Right atrium auricular region (tissue), 2 donors: ENCODE results near the gene RIMBP2. TPM values are rescaled to one million over a fixed set of nuclear protein-coding genes. Genes with fewer than 3 reads are reported as not detected.

Experiments
- DNase-seq: peaks from one replicate; pipeline ENCODE4 v3.0.0-alpha.2; 2019; ENCODE audit warnings: low spot score
- H3K27ac ChIP-seq, 2 donors: fragments of 200-600 bp; sonication (generic); 1 replicate in 1 of 2; 2 replicates in 1 of 2; pipeline ENCODE4 v1.5.1; 2016 to 2019
- H3K27me3 ChIP-seq, 2 donors: fragments of 200-600 bp; sonication (generic); one replicate each; pipeline versions ENCODE4 v1.5.1 to v1.6.0; 2017 to 2019
- H3K36me3 ChIP-seq: fragments of 200-600 bp; sonication (generic); one replicate; pipeline ENCODE4 v1.5.1; 2016
- H3K4me1 ChIP-seq, 2 donors: fragments of 200-600 bp; sonication (generic); one replicate each; pipeline versions ENCODE4 v1.5.1 to v1.6.0; 2017 to 2019
- H3K4me3 ChIP-seq, 2 donors: fragments of 200-600 bp; sonication (generic); 1 replicate in 1 of 2; 2 replicates in 1 of 2; pipeline ENCODE4 v1.5.1; 2017 to 2019; ENCODE audit warnings: mild to moderate bottlenecking in 1 of 2, moderate library complexity in 1 of 2
- H3K9me3 ChIP-seq, 2 donors: fragments of 200-600 bp; sonication (generic); one replicate each; pipeline ENCODE4 v1.5.1; 2019
- CTCF ChIP-seq, 2 donors: fragments of 200-600 bp; sonication (generic); IDR thresholded peaks; one replicate each; pipeline ENCODE4 v1.5.1; 2019; ENCODE audit warnings: antibody characterized with exemption in 2 of 2
- total RNA-seq, 2 donors: library from RNA; depleted of rRNA; stranded (reverse); fragments of >200 nt; gene quantifications; one replicate each; pipeline ENCODE4 v1.1.0, GENCODE V29; 2016

The RIMBP2 gene
- total RNA-seq, 2 donors from 2014 or later = 0.04 TPM; not detected in 1

- H3K9me3 ChIP-seq = no peaks in the 10 kb centered on the region
- TF ChIP-seq CTCF (IDR thresholded peaks at IDR 0.05) = no peak
Observed at GRCh38 chr12:130687190-130687589, 28.9 kb downstream of the RIMBP2 start.

GRCh38 chr12:130686511-130686991 is 29.5 kb downstream of the RIMBP2 start:
- no peak for TF ChIP-seq CTCF (IDR thresholded peaks at IDR 0.05)

More at GRCh38 chr12:130687190-130687589, 28.9 kb downstream of the RIMBP2 start:
- no peaks in the 10 kb centered on the region for H3K27me3 ChIP-seq
- H3K36me3 ChIP-seq = no peaks in the 10 kb centered on the region
- no peaks in the 10 kb centered on the region for H3K4me1 ChIP-seq
- H3K4me3 ChIP-seq = no peak overlapping the region
- no peak for DNase-seq
- H3K27ac ChIP-seq = no peak overlapping the region

GRCh38 chr12:130685850-130686249 is 30.2 kb downstream of the RIMBP2 start:
- Histone ChIP-seq H3K27me3 (no peaks in the 10 kb centered on the region), H3K36me3 (no peaks in the 10 kb centered on the region), H3K9me3 (no peaks in the 10 kb centered on the region), H3K4me1 (no peaks in the 10 kb centered on the region), H3K4me3 (no peak overlapping the region), H3K27ac (no peak overlapping the region)
- no peak for DNase-seq
- TF ChIP-seq CTCF (IDR thresholded peaks at IDR 0.05) = no peak

More at GRCh38 chr12:130686511-130686991, 29.5 kb downstream of the RIMBP2 start:
- Histone ChIP-seq H3K9me3 (no peaks in the 10 kb centered on the region), H3K27ac (no peak overlapping the region), H3K36me3 (no peaks in the 10 kb centered on the region), H3K4me3 (no peak overlapping the region), H3K4me1 (no peaks in the 10 kb centered on the region), H3K27me3 (no peaks in the 10 kb centered on the region)
- DNase-seq = no peak

- Histone ChIP-seq H3K36me3 (no peaks in the 10 kb centered on the region), H3K9me3 (no peaks in the 10 kb centered on the region), H3K4me1 (no peaks in the 10 kb centered on the region), H3K27me3 (no peaks in the 10 kb centered on the region), H3K27ac (no peak overlapping the region), H3K4me3 (no peak overlapping the region)
- DNase-seq = no peak
- no peak for TF ChIP-seq CTCF (IDR thresholded peaks at IDR 0.05)
Observed at GRCh38 chr12:130685250-130685787, 30.8 kb downstream of the RIMBP2 start.

GRCh38 chr12:130683811-130684210 is 32.3 kb downstream of the RIMBP2 start:
- no peak overlapping the region for H3K27ac ChIP-seq
- no peak for DNase-seq
- no peaks in the 10 kb centered on the region for H3K27me3 ChIP-seq
- no peaks in the 10 kb centered on the region for H3K36me3 ChIP-seq
- H3K9me3 ChIP-seq = no peaks in the 10 kb centered on the region
- no peak for TF ChIP-seq CTCF (IDR thresholded peaks at IDR 0.05)
- H3K4me3 ChIP-seq = no peak overlapping the region
- no peaks in the 10 kb centered on the region for H3K4me1 ChIP-seq

- no peaks in the 10 kb centered on the region for H3K27me3 ChIP-seq
- H3K9me3 ChIP-seq = no peaks in the 10 kb centered on the region
- no peak for DNase-seq
Observed at GRCh38 chr12:130683080-130683479, 33.0 kb downstream of the RIMBP2 start.

More at GRCh38 chr12:130683080-130683479, 33.0 kb downstream of the RIMBP2 start:
- Histone ChIP-seq H3K4me1 (no peaks in the 10 kb centered on the region), H3K4me3 (no peak overlapping the region), H3K27ac (no peak overlapping the region), H3K36me3 (no peaks in the 10 kb centered on the region)
- no peak for TF ChIP-seq CTCF (IDR thresholded peaks at IDR 0.05)
